DMS79 (cell line): ENCODE results near the gene RTEL1.
"Not testable (repeated sequence)": the region's sequence is repeated elsewhere in the genome, so short reads cannot be mapped to it uniquely, and the experiment has no call there.

Experiments used
- DNase-seq: peaks from one replicate; lab custom pipeline; 2025; lab: John Stamatoyannopoulos, UW

The RTEL1 gene

DNA sequence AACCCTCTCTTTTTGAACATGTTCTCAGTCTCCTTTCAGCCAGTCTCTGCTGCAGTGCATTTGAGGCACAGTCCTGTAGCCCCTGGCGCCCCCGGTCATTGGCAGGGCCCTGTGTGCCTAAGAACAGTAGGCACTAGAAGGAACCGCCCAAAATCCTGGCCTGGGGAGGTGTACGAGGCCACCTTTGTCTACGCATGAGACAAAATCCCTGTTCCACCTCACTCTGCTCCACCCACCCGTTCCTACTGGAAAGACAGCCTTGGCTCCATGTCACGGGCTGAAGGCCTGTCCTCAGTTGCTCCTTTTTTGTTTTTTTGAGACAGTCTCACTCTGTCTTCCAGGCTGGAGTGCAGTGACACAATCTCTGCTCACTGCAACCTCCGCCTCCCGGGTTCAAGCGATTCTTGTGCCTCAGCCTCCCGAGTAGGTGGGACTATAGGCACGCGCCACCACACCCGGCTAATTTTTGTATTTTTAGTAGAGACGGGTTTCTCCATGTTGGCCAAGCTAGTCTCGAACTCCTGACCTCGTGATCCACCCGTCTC lies 72.1 kb downstream of the RTEL1 start:
- DNase-seq: not testable (repeated sequence)

- no peak for DNase-seq
Measured at GRCh38 chr20:63731410-63731809, 73.3 kb downstream of the RTEL1 start.

DNA sequence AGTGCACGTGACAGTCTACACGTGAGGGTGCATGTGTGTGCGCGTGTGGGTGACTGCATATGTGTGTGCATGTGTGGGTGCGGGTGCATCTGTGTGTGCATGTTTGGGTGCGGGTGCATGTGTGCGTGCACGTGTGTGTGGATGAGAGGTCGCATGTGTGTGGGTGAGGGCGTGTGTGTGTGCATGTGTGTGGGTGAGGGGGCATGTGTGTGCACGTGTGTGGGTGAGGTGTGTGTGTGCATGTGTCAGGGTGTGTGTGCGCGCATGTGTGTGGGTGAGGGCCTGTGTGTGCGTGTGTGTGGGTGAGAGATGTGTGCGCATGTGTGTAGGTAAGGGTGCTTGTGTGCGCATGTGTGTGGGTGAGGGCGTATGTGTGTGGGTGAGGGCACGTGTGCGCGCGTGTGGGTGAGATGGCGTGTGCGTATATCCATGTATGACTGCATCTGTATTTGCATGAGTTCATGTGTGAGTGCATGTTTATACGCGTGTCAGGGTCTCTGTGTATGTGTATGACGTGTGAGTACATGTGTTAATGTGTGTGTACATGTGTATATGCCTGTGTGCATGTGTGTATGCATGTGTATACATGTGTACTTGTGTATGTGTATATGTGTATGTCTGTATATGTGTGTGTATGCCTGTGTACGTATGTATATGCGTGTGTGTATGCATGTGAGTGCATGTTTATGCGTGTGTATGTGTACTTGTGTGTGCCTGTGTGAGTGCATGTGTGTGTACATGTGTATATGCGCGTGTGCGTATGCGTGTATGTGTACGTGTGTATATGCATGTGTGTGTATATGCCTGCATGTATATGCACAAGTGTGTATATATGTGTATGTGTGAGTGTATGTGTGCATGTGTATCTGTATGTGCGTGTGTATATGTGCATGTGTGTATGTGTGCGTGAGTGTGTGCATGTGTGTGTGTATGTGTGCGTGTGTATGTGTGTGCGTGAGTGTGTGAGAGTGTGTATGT lies 74.3 kb downstream of the RTEL1 start:
- no peak for DNase-seq

DNA sequence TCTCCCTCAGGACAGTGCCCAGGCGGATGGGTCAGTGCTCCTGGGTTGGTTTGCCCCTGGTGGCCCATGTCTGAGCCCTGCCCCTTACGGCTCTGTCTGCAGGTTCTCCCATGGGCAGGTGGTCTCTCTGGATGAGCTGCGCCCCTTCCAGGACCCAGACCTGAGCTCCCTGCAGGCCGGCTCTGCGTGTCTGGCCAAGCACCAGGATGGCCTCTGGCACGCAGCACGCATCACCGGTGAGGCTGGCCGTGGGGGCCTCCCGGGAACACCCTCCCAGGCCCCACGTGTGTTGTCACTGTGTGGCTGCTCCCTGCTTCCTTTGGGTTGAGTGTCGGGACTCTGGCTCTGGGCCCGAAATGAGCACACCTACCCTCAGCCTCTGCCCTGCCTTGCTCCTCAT lies 75.0 kb downstream of the RTEL1 start:
- DNase-seq: no peak

- no peak for DNase-seq
Measured at GRCh38 chr20:63733579-63734081, 75.5 kb downstream of the RTEL1 start.

- no peak for DNase-seq
Measured at GRCh38 chr20:63734111-63734945, 76.2 kb downstream of the RTEL1 start.

DNA sequence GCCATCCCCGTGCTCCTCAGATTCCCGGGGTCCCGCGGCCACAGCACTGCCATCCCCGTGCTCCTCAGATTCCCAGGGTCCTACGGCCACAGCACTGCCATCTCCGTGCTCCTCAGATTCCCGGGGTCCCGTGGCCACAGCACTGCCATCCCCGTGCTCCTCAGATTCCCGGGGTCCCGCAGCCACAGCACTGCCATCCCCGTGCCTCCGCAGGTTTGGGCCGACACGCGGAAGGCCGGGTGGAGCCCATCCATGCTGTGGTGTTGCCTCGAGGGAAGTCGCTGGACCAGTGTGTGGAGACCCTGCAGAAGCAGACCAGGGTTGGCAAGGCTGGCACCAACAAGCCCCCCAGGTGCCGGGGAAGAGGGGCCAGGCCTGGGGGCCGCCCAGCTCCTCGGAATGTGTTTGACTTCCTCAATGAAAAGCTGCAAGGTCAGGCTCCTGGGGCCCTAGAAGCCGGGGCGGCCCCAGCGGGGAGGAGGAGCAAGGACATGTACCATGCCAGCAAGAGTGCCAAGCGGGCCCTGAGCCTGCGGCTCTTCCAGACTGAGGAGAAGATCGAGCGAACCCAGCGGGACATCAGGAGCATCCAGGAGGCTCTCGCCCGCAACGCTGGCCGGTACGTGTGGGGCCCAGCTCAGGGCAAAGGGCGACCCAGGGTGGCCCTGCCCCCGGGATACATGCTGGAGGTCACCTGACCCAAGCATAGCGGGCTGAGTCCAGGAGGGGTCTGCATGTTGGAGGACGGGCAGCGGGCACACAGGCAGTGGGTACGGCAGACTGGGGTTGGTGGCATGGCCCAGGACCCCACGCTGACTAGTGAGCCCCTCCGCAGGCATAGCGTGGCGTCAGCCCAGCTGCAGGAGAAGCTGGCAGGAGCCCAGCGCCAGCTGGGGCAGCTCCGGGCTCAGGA lies 77.1 kb downstream of the RTEL1 start:
- no peak for DNase-seq

- no peak for DNase-seq
Measured at GRCh38 chr20:63735859-63736718, 78.0 kb downstream of the RTEL1 start, which contains the start of gene LIME1. LIME1 (plus strand) TSS chr20:63736664; CDS start chr20:63737550, 886 bp downstream.

- DNase-seq: no peak
Measured at GRCh38 chr20:63736893-63737694, 79.0 kb downstream of the RTEL1 start.

DNA sequence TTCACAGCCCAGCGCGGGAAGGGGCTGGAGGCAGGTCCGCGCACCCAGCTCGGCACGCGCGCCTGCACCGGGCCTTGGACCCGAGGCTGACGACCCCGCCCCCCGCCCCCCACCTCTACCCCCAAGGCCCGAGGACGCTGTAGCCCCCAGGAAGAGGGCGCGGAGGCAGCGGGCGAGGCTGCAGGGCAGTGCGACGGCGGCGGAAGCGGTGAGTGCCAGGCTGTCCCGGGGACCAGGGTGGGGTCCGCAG lies 79.5 kb downstream of the RTEL1 start:
- DNase-seq: no peak

- DNase-seq: no peak
Measured at GRCh38 chr20:63737945-63738686, 80.0 kb downstream of the RTEL1 start.

DNA sequence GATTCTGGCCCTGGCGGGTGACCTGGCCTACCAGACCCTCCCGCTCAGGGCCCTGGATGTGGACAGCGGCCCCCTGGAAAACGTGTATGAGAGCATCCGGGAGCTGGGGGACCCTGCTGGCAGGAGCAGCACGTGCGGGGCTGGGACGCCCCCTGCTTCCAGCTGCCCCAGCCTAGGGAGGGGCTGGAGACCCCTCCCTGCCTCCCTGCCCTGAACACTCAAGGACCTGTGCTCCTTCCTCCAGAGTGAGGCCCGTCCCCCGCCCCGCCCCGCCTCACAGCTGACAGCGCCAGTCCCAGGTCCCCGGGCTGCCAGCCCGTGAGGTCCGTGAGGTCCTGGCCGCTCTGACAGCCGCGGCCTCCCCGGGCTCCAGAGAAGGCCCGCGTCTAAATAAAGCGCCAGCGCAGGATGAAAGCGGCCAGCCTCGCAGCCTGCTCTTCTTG lies 80.6 kb downstream of the RTEL1 start:
- DNase-seq: no peak

DNA sequence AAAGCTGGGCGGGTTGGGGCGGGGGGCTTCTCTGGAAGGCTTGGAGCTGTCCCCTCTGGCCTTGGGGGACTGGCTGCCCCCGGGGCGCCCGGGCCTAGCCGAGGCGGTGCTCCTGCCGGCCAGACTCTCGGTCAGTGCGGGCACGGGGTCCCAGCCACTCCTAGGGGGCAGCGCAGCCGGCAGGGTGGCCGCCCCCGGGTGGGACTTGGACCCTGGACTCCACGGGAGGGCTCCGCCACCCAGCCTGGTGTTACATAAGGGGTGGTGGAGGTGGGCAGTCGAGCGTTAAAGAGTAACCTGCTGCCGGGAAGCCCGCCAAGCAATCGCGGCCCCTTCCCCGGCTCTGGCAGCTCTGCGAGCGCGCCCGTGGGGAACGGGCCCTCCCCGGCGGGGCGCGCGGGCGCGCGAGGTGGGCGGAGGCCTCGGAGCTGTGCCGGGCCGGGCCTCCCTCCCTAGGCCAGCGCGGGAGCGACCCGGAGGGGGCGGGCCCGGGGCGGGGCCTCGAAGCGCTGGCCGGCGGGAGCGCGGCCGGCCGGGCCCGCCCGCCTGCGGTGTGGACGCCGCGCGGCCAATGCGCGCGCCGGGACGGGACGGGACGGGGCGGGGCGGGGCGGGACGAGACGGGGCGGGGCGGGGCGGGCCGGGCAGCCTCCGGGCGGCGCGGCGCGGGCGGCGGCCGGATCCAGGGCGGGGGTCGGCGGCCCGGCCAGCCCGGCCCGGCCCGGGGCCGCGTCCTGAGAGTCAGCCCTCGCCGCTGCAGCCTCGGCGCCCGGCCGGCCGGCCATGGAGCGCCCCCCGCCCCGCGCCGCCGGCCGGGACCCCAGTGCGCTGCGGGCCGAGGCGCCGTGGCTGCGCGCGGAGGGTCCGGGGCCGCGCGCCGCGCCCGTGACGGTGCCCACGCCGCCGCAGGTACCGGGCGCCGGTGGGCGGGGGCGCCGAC lies 81.3 kb downstream of the RTEL1 start, which contains the start of gene SLC2A4RG:
Gene SLC2A4RG (plus strand): TSS at position 647 of the 940 bp plus-strand sequence. CDS start 137 bp downstream, at position 784.
- peak; percentile 52 for DNase-seq

DNA sequence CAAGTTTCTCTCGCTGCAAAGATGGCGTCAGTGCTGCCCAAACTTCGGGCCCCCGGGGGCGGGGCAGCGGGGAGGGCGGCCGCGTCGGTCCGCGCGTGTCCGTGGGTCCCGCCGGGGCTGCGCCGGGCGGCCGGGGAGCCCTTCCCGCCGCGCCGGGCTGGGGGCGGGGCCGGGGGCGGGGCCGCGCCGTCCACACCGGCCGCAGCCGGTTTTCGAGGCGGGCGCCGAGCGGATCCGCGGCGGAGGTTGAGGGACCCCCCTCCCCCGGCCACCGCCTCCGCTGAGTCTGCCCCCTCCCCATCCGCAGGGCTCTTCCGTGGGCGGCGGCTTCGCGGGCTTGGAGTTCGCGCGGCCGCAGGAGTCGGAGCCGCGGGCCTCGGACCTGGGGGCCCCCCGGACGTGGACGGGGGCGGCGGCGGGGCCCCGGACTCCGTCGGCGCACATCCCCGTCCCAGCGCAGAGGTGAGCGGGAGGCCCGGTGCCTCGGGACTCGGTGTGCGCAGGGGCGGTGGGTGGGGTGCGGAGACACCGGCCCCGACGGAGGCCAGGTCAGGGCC lies 82.0 kb downstream of the RTEL1 start:
- no peak for DNase-seq

GRCh38 chr20:63740627-63741353 lies 82.7 kb downstream of the RTEL1 start:
- peak; percentile 77 for DNase-seq

- no peak for DNase-seq
Measured at GRCh38 chr20:63741354-63741675, 83.2 kb downstream of the RTEL1 start.
